K562 (cell line): ENCODE results near the gene CCDC183. TPM values are rescaled to one million over a fixed set of nuclear protein-coding genes. Genes with fewer than 3 reads are reported as not detected.
A peak's percentile ranks its signal among the peaks of the same experiment; 100 is the strongest.

Experiments
- ATAC-seq: fragments of 200-7000 bp; cut with Tn5 transposase; 3 replicates; pipeline ENCODE4 v1.9.1; 2020; ENCODE audit warnings: moderate library complexity
- BruUV-seq: library from RNA; stranded (reverse); fragments of 400-500 nt; replicated peaks from 2 replicates; lab custom pipeline; 2021; lab: Mats Ljungman, UMichigan
- CTCF ChIA-PET: fragments of 300-600 bp; formaldehyde crosslinking; extraction: SDS; loops from one replicate; lab custom pipeline; 2021; ENCODE audit warnings: low intra/inter-chr PET ratio; lab: Yijun Ruan, JAX
- POLR2A ChIA-PET: fragments of 300-600, 350-650 bp; sonication (Branson Sonifier 250); formaldehyde crosslinking; extraction: SDS; loops from one replicate; lab custom pipeline; 2021; ENCODE audit warnings: antibody characterized with exemption, inconsistent platforms; lab: Yijun Ruan, JAX
- DNase-seq, 4 experiments: peaks; one replicate each; pipeline versions ENCODE4 v3.0.0 to v3.0.0-alpha.2; 2011 to 2018; ENCODE audit warnings: low spot score in 3 of 4, mixed read lengths in 3 of 4; ENCODE audit errors: extremely low read depth in 1 of 4
- FAIRE-seq: peaks from 2 replicates; lab custom pipeline; 2011; peaks lifted over from hg19 to GRCh38; lab: Jason Lieb, UNC
- H2AFZ ChIP-seq: 2 replicates; pipeline ENCODE4 v1.6.0; 2011; ENCODE audit warnings: low read depth, low read length, control low read depth, inconsistent platforms
- H3K27ac ChIP-seq: fragments of 200-600 bp; 3 replicates; pipeline ENCODE4 v1.8.0; 2011; ENCODE audit warnings: low read depth, mild to moderate bottlenecking, control low read depth, inconsistent platforms, low read length, moderate library complexity, mixed read lengths; ENCODE audit errors: extremely low read depth
- H3K27me3 ChIP-seq, 2 experiments: fragments of 300-600 bp in 1 of 2; 2 replicates in 1 of 2; 3 replicates in 1 of 2; pipeline versions ENCODE4 v1.6.0 to v1.8.0; 2011; ENCODE audit warnings: inconsistent platforms in 2 of 2, low read length in 2 of 2, mild to moderate bottlenecking in 1 of 2, mixed read lengths in 1 of 2, moderate library complexity in 1 of 2; ENCODE audit not compliant: control insufficient read depth in 2 of 2, insufficient read depth in 2 of 2
- H3K36me3 ChIP-seq: fragments of 300-600 bp; 3 replicates; pipeline ENCODE4 v1.8.0; 2011; ENCODE audit warnings: mild to moderate bottlenecking, low read length, inconsistent platforms; ENCODE audit not compliant: control insufficient read depth, insufficient read depth
- H3K4me1 ChIP-seq, 2 experiments: fragments of 200-600 bp in 1 of 2; replicated peaks in 1 of 2; 2 replicates in 1 of 2; 3 replicates in 1 of 2; pipeline versions ENCODE4 v1.5.1 to v1.8.0; 2011; ENCODE audit warnings: inconsistent platforms in 2 of 2, low read length in 2 of 2, mild to moderate bottlenecking in 1 of 2, mixed read lengths in 1 of 2, moderate library complexity in 1 of 2; ENCODE audit not compliant: control insufficient read depth in 2 of 2, insufficient read depth in 2 of 2
- H3K4me2 ChIP-seq: 2 replicates; pipeline ENCODE4 v1.6.1; 2011; ENCODE audit warnings: low read length, control low read depth, inconsistent platforms, mixed read lengths; ENCODE audit not compliant: insufficient read depth
- H3K4me3 ChIP-seq: fragments of 200-600 bp; sonication (generic), shearing (Covaris generic); 2 replicates; pipeline ENCODE4 v1.5.1; 2016; ENCODE audit warnings: control low read depth, inconsistent platforms
- H3K79me2 ChIP-seq: fragments of 200-600 bp; 3 replicates; pipeline ENCODE4 v1.8.0; 2011; ENCODE audit warnings: low read length, inconsistent platforms; ENCODE audit not compliant: control insufficient read depth, insufficient read depth
- H3K9ac ChIP-seq, 2 experiments: 2 replicates each; pipeline versions ENCODE4 v1.6.0 to v1.6.1; 2011; ENCODE audit warnings: low read depth in 2 of 2, low read length in 2 of 2, control low read depth in 1 of 2, inconsistent platforms in 1 of 2, mild to moderate bottlenecking in 1 of 2, mixed read lengths in 1 of 2; ENCODE audit not compliant: insufficient read depth in 1 of 2
- H3K9me1 ChIP-seq: one replicate; pipeline ENCODE4 v1.6.0; 2011; ENCODE audit warnings: inconsistent platforms, mild to moderate bottlenecking, low read length, moderate library complexity; ENCODE audit not compliant: control insufficient read depth, insufficient read depth
- H3K9me3 ChIP-seq: replicated peaks from 2 replicates; pipeline ENCODE4 v1.5.1; 2011; ENCODE audit warnings: low read depth, low read length, inconsistent platforms; ENCODE audit not compliant: control insufficient read depth, insufficient read depth
- H4K20me1 ChIP-seq: replicated peaks from 2 replicates; pipeline ENCODE4 v1.6.1; 2011; ENCODE audit warnings: low read length, inconsistent platforms, mixed read lengths; ENCODE audit not compliant: control insufficient read depth, insufficient read depth
- CBFB ChIP-seq: sonication (generic); formaldehyde crosslinking; IDR thresholded peaks from 2 replicates; pipeline ENCODE4 v1.4.0; 2020; ENCODE audit warnings: mild to moderate bottlenecking, missing genetic modification reagents
- CSDE1 ChIP-seq, 2 experiments: fragments of 450-650 bp; IDR thresholded peaks; 2 replicates each; pipeline ENCODE4 v1.6.1; 2016; ENCODE audit warnings: mild to moderate bottlenecking in 1 of 2
- HNRNPK ChIP-seq: fragments of 200-400 bp; formaldehyde crosslinking; IDR thresholded peaks from one replicate; pipeline ENCODE4 v1.6.1; 2018; ENCODE audit warnings: mild to moderate bottlenecking, low read depth, low read length; ENCODE audit not compliant: poor library complexity, severe bottlenecking
- MCM7 ChIP-seq, 2 experiments: fragments of 450-650 bp; IDR thresholded peaks; 2 replicates each; pipeline ENCODE4 v1.6.1; 2016 to 2018
- SRF ChIP-seq, 2 experiments: fragments of 250-450, 450-650 bp in 1 of 2; sonication (Bioruptor Pico) in 1 of 2; sonication (generic) in 1 of 2; formaldehyde crosslinking; IDR thresholded peaks; 2 replicates each; pipeline versions ENCODE4 v1.5.0 to v1.5.1; 2020 to 2022; ENCODE audit warnings: mild to moderate bottlenecking in 1 of 2, missing genetic modification reagents in 1 of 2
- ZNF217 ChIP-seq: sonication (generic); formaldehyde crosslinking; IDR thresholded peaks from 2 replicates; pipeline ENCODE4 v1.8.0; 2022; ENCODE audit warnings: mild to moderate bottlenecking, missing genetic modification reagents
- ZNF445 ChIP-seq: fragments of 250-450 bp; sonication (Bioruptor Pico); IDR thresholded peaks from 2 replicates; pipeline ENCODE4 v1.4.0; 2020; ENCODE audit warnings: low read depth, mild to moderate bottlenecking, moderate library complexity
- ZNF764 ChIP-seq: fragments of 250-450 bp; sonication (Bioruptor Pico); IDR thresholded peaks from 2 replicates; pipeline ENCODE4 v1.4.0; 2020; ENCODE audit warnings: low read depth, mild to moderate bottlenecking, moderate library complexity
- WGBS: fragments of 100-300 bp; shearing (Covaris generic); methylation state at CpG from one replicate; pipeline ENCODE4 v1.1.6; 2016; ENCODE audit warnings: low coverage, mixed read lengths; ENCODE audit not compliant: insufficient coverage; ENCODE audit errors: missing lambda C conversion rate; 5-methylcytosine and 5-hydroxymethylcytosine counted together
- in situ Hi-C: fragments of 300-500 bp; cut with MboI; formaldehyde crosslinking; loops from 4 replicates; pipeline ENCODE4 v1.15.0; 2018; ENCODE audit warnings: inconsistent platforms, mixed read lengths
- intact Hi-C: fragments of 100-400 bp; cut with micrococcal nuclease; formaldehyde crosslinking; loops from 2 replicates; pipeline ENCODE4 v1.14.2; 2022
- polyA plus RNA-seq, 8 experiments: library from polyadenylated mRNA; depleted of rRNA in 4 of 8; stranded (reverse) in 5 of 8; unstranded in 3 of 8; fragments of >200 nt; fragmentation: Nextera tagmentation in 2 of 8; fragmentation: Illumina TruSeq in 1 of 8; extraction: Ambion mirVana in 2 of 8; extraction: Trizol in 1 of 8; gene quantifications; 2 replicates each; pipeline versions ENCODE4 v1.2.1 to v1.2.3, GENCODE V29; 2011 to 2014; ENCODE audit warnings: inconsistent platforms in 1 of 8, missing spikeins in 1 of 8
- total RNA-seq, 7 experiments: library from RNA; depleted of rRNA in 6 of 7; stranded (reverse); fragments of >200 nt in 6 of 7; fragmentation: Illumina TruSeq in 2 of 7; extraction: Trizol in 2 of 7; gene quantifications; 2 replicates each; pipeline versions ENCODE4 v1.2.1 to v1.2.3, GENCODE V29; 2011 to 2021; ENCODE audit warnings: low replicate concordance in 1 of 7
- TF ChIP-seq, protein P1 (sequence below), 2 experiments: fragments of 450-650 bp in 1 of 2; sonication (generic) in 1 of 2; formaldehyde crosslinking in 1 of 2; IDR thresholded peaks in 1 of 2; conservative IDR thresholded peaks in 1 of 2; 2 replicates each; pipeline versions ENCODE4 v1.6.1 to v1.8.1; 2016 to 2023; ENCODE audit warnings: mild to moderate bottlenecking in 2 of 2, moderate library complexity in 2 of 2, inconsistent platforms in 1 of 2, missing genetic modification reagents in 1 of 2
- TF ChIP-seq, protein P2 (sequence below): fragments of 450-650 bp; IDR thresholded peaks from one replicate; pipeline ENCODE4 v1.6.1; 2018; ENCODE audit warnings: mild to moderate bottlenecking, moderate library complexity; ENCODE audit not compliant: partially characterized antibody
- TF ChIP-seq, protein P3 (sequence below), 3 experiments: fragments of 200-800 bp in 1 of 3; fragments of 250-450 bp in 1 of 3; fragments of 450-650 bp in 1 of 3; sonication (Bioruptor Pico) in 1 of 3; sonication (Bioruptor generic) in 1 of 3; formaldehyde crosslinking in 1 of 3; IDR thresholded peaks; 2 replicates each; pipeline versions ENCODE4 v1.6.1 to v1.8.0; 2016 to 2022; ENCODE audit warnings: mild to moderate bottlenecking in 2 of 3, missing genetic modification characterization in 2 of 3, missing compliant biosample characterization in 1 of 3, moderate library complexity in 1 of 3
- TF ChIP-seq, protein P4 (sequence below): fragments of 450-650 bp; formaldehyde crosslinking; conservative IDR thresholded peaks from 2 replicates; pipeline ENCODE4 v1.4.0; 2022; ENCODE audit warnings: mild to moderate bottlenecking, missing genetic modification characterization

Gene CCDC183
- total and polyA plus RNA-seq, 9 of the 15 experiments (the other 6 are each of a cell fraction or from before 2014, with no cell fraction given): 0.21 to 0.60 (median 0.29) TPM; not detected in 4

DNA sequence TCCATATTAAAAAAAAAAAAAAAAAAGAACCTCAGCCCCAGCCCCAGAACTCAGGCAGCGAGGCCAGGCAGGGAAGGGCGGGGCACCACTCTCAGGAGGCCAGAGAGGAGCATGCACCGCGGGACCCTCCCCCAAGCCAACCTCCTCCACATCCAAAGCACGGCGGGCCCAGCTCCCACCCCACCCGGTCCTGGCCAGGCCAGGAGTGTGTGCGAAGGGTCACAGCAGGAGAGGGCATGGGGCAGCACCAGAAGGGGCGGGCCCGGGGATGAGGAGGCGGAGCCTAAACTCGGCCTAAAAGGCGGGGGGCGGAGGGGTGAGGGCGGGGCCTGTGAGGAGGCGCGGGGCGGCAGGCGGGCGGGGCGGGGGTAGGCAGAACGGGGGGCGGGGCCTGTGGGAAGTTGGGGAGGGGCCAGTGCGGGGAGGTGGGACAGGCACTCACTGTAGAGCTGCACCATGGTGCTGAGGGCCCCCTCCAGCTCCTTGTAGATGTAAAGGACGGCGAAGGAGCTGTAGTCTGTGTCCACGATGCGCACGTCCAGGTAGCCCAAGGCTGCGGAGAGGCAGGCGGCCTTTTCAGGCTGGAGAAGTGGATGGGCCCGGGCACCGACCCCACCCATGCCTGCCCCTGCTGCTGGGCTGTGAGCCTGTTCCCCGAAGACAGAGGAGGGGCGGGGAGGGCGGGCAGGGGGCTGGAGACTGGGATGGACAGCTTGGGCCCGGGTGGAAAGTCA, 33.1 kb upstream of the CCDC183 start:
- POLR2A ChIA-PET: interaction anchor here (0.5 to 1.5 kb wide), 3 partner anchors 15 to 70 kb away, joined by 3 to 4 read pairs (median 4); no protein-coding TSS in a partner anchor
- Histone ChIP-seq H3K4me1 (peaks cover 15 to 74% of the 10 kb centered on the region in 2 experiments; a peak in 4 of 5 replicates), H3K79me2 (no peaks in the 10 kb centered on the region), H3K9ac (peak overlapping the region in 1 of 2 experiments; percentile 88; a peak in 2 of 4 replicates), H3K36me3 (no peaks in the 10 kb centered on the region), H4K20me1 (no peaks in the 10 kb centered on the region), H3K27ac (no peak overlapping the region), H3K4me3 (peak overlapping the region; percentile 30), H3K9me1 (no peaks in the 10 kb centered on the region), H3K27me3 (peaks cover 0 to 4% of the 10 kb centered on the region in 2 experiments; a peak in 1 of 5 replicates), H2AFZ (peak overlapping the region; percentile 96), H3K4me2 (peak overlapping the region; percentile 74), H3K9me3 (no peaks in the 10 kb centered on the region)
- intact Hi-C loops (no loop called here), in situ Hi-C loops (no loop called here)
- 17% methylated on average over 19 of the region's 37 CpGs for WGBS
- FAIRE-seq (no peak), ATAC-seq (peak; percentile 84), DNase-seq (peak; percentile 91 to 97 (median 96))
- no TSS peak for BruUV-seq
- CTCF ChIA-PET: interaction anchor here (0.7 kb wide), 1 partner anchor 21 kb away, joined by 3 read pairs; no protein-coding TSS in a partner anchor
- no peak for TF ChIP-seq ZNF445 (CRISPR knock-in tag)
- no peak for TF ChIP-seq CBFB (CRISPR knock-in tag)
- no peak for TF ChIP-seq HNRNPK
- TF ChIP-seq ZNF217 (CRISPR knock-in tag): no peak
- TF ChIP-seq, protein P1, sequence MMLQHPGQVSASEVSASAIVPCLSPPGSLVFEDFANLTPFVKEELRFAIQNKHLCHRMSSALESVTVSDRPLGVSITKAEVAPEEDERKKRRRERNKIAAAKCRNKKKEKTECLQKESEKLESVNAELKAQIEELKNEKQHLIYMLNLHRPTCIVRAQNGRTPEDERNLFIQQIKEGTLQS (IDR thresholded peaks at IDR 0.05): no peak
- TF ChIP-seq, protein P1 (CRISPR knock-in tag; conservative IDR thresholded peaks at IDR 0.05): no peak
- TF ChIP-seq CSDE1 (IDR thresholded peaks at IDR 0.05): no peak
- TF ChIP-seq, protein P2, sequence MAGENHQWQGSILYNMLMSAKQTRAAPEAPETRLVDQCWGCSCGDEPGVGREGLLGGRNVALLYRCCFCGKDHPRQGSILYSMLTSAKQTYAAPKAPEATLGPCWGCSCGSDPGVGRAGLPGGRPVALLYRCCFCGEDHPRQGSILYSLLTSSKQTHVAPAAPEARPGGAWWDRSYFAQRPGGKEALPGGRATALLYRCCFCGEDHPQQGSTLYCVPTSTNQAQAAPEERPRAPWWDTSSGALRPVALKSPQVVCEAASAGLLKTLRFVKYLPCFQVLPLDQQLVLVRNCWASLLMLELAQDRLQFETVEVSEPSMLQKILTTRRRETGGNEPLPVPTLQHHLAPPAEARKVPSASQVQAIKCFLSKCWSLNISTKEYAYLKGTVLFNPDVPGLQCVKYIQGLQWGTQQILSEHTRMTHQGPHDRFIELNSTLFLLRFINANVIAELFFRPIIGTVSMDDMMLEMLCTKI: no peak
- TF ChIP-seq, protein P3, sequence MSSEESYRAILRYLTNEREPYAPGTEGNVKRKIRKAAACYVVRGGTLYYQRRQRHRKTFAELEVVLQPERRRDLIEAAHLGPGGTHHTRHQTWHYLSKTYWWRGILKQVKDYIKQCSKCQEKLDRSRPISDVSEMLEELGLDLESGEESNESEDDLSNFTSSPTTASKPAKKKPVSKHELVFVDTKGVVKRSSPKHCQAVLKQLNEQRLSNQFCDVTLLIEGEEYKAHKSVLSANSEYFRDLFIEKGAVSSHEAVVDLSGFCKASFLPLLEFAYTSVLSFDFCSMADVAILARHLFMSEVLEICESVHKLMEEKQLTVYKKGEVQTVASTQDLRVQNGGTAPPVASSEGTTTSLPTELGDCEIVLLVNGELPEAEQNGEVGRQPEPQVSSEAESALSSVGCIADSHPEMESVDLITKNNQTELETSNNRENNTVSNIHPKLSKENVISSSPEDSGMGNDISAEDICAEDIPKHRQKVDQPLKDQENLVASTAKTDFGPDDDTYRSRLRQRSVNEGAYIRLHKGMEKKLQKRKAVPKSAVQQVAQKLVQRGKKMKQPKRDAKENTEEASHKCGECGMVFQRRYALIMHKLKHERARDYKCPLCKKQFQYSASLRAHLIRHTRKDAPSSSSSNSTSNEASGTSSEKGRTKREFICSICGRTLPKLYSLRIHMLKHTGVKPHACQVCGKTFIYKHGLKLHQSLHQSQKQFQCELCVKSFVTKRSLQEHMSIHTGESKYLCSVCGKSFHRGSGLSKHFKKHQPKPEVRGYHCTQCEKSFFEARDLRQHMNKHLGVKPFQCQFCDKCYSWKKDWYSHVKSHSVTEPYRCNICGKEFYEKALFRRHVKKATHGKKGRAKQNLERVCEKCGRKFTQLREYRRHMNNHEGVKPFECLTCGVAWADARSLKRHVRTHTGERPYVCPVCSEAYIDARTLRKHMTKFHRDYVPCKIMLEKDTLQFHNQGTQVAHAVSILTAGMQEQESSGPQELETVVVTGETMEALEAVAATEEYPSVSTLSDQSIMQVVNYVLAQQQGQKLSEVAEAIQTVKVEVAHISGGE (CRISPR knock-in tag; IDR thresholded peaks at IDR 0.05): no peak
- no peak for TF ChIP-seq MCM7 (IDR thresholded peaks at IDR 0.05)
- TF ChIP-seq SRF (CRISPR knock-in tag; IDR thresholded peaks at IDR 0.05): no peak
- TF ChIP-seq ZNF764 (CRISPR knock-in tag): no peak
- TF ChIP-seq, protein P4, sequence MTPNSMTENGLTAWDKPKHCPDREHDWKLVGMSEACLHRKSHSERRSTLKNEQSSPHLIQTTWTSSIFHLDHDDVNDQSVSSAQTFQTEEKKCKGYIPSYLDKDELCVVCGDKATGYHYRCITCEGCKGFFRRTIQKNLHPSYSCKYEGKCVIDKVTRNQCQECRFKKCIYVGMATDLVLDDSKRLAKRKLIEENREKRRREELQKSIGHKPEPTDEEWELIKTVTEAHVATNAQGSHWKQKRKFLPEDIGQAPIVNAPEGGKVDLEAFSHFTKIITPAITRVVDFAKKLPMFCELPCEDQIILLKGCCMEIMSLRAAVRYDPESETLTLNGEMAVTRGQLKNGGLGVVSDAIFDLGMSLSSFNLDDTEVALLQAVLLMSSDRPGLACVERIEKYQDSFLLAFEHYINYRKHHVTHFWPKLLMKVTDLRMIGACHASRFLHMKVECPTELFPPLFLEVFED (CRISPR knock-in tag): no peak
